Lower leg skin (tissue), 4 donors: Measurements from ENCODE around the gene MACF1. TPM values are rescaled to one million over a fixed set of nuclear protein-coding genes. Genes with fewer than 3 reads are reported as not detected.

ENCODE experiments used
- DNase-seq, 2 donors: peaks; one replicate each; pipeline ENCODE4 v3.0.0-alpha.2; 2019; ENCODE audit warnings: low spot score in 2 of 2
- H3K4me3 ChIP-seq: fragments of 200-600 bp; sonication (generic); 2 replicates; pipeline ENCODE4 v1.5.1; 2017; ENCODE audit warnings: mild to moderate bottlenecking, low read depth; ENCODE audit not compliant: poor library complexity, severe bottlenecking
- POLR2A ChIP-seq, 2 donors: fragments of 450-650 bp; IDR thresholded peaks; one replicate each; pipeline ENCODE4 v1.6.1; 2016 to 2017; ENCODE audit warnings: antibody characterized with exemption in 2 of 2, mild to moderate bottlenecking in 1 of 2, moderate library complexity in 1 of 2
- WGBS, 2 donors: methylation state at CpG; one replicate each; pipeline ENCODE4 v1.1.5; 2018; 5-methylcytosine and 5-hydroxymethylcytosine counted together
- intact Hi-C: fragments of 100-400 bp; cut with DNase I; formaldehyde crosslinking; loops from one replicate; pipeline ENCODE4 v1.15.0; 2023; ENCODE audit warnings: low total_unique reads
- total RNA-seq, 4 donors: library from RNA; depleted of rRNA; stranded (reverse); fragments of >200 nt; gene quantifications; one replicate each; pipeline ENCODE4 v1.1.0, GENCODE V29; 2016
- TF ChIP-seq, protein P1 (sequence below), 3 donors: fragments of 450-650 bp; IDR thresholded peaks; one replicate each; pipeline ENCODE4 v1.5.1; 2016; ENCODE audit warnings: antibody characterized with exemption in 3 of 3, mild to moderate bottlenecking in 3 of 3, moderate library complexity in 2 of 3

Gene MACF1
- total RNA-seq, 4 donors from 2014 or later: 427 to 686 (median 463) TPM

DNA sequence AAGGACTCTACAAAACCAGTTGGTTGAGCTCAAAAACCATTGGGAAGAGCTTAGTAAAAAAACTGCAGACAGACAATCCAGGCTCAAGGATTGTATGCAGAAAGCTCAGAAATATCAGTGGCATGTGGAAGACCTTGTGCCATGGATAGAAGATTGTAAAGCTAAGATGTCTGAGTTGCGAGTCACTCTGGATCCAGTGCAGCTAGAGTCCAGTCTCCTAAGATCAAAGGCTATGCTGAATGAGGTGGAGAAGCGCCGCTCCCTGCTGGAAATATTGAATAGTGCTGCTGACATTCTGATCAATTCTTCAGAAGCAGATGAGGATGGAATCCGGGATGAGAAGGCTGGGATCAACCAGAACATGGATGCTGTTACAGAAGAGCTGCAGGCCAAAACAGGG lies 183.0 kb downstream of the MACF1 start:
- 83 to 85% methylated on average over 4 of the region's 4 CpGs for WGBS, 2 donors
- no peak for DNase-seq
- TF ChIP-seq, protein P1, sequence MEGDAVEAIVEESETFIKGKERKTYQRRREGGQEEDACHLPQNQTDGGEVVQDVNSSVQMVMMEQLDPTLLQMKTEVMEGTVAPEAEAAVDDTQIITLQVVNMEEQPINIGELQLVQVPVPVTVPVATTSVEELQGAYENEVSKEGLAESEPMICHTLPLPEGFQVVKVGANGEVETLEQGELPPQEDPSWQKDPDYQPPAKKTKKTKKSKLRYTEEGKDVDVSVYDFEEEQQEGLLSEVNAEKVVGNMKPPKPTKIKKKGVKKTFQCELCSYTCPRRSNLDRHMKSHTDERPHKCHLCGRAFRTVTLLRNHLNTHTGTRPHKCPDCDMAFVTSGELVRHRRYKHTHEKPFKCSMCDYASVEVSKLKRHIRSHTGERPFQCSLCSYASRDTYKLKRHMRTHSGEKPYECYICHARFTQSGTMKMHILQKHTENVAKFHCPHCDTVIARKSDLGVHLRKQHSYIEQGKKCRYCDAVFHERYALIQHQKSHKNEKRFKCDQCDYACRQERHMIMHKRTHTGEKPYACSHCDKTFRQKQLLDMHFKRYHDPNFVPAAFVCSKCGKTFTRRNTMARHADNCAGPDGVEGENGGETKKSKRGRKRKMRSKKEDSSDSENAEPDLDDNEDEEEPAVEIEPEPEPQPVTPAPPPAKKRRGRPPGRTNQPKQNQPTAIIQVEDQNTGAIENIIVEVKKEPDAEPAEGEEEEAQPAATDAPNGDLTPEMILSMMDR (IDR thresholded peaks at IDR 0.05): no peak
- no peak for TF ChIP-seq POLR2A (IDR thresholded peaks at IDR 0.05)
- intact Hi-C loops: no loop called here
- no peak overlapping the region for H3K4me3 ChIP-seq

DNA sequence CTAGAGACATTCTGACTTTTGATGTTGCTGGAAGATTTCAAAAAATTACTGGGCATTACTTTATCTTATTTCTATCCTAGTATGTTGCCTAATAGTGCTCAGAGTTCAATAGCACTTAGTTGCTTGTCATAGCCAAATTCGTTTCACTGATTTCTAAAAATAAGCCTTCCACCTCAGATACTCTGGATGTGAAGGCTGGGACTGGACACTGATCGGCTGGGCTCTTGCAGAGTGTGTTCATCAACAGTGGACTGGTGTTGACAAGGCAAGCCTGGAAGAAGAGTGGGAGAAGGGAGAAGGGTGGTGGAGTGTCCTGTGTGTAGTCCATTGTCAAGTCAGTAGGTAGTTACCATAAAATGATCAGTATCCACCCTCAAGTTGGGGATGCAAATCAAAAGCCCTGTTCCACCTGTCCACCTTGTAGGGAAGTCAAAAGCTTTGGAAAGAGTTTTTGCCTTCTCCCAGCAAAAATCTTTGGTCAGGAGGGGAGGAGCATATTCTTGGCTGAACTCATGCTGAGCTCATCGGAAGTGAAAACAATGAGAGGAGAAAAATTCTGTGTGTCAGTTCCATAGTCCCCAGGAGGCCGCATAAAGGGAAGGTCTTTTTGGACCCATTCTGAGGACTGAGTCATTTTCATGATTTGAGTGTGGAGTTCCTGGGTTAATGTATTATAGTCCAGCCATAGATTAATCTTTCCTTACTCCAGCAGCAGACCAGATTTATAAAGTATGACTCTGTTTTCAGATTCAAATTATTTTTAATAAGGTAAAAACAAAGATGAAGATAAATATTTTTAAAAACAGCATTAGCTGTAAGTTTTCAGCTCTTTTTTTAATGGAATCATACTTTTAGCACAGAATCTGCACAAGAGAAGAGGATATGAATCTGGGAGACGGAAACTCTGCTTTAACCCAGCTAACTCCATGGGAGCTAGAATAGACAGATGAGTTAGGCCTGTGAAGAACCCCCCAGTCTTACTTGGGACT lies 187.5 kb downstream of the MACF1 start:
- WGBS, 2 donors: 36 to 37% methylated on average over 5 of the region's 5 CpGs
- intact Hi-C loops: no loop called here
- TF ChIP-seq, protein P1 (IDR thresholded peaks at IDR 0.05): no peak
- TF ChIP-seq POLR2A (IDR thresholded peaks at IDR 0.05): no peak
- H3K4me3 ChIP-seq: no peak overlapping the region
- DNase-seq: no peak

DNA sequence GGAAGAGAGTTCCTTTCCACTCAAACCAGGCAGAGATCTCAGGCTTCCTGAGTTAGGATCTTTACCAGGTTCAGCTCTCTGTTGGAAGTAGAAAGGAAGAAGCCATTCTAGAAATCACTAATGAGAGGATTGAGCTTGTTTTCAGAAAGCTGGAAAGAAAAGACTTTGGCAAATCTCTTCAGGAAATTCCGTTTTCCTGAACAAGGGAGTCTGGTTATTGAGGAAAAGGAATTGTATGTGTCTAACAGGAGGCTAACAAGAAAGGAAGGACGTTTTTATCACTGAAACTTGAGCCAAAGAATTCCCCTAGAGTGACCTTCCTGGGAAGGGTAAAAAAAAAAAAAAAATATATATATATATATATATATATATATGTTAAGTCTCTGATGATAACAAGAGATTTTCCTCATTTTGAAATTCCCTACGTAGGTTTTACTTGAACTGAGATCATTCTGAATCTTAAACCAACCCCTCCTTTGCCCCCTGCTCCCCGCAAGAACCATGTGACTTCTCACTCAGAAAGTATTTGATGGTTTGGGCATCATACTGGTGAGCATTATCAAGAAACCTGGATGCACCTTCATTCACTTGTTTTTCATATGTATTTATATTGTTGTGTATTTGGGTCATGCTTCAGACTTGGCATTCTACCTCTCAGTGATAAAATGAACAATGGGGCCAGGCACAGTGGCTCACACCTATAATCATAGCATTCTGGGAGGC lies 188.5 kb downstream of the MACF1 start:
- H3K4me3 ChIP-seq: no peak overlapping the region
- 48 to 64% methylated on average over 4 of the region's 4 CpGs for WGBS, 2 donors
- intact Hi-C loops: no loop called here
- TF ChIP-seq, protein P1 (IDR thresholded peaks at IDR 0.05): no peak
- no peak for DNase-seq

DNA sequence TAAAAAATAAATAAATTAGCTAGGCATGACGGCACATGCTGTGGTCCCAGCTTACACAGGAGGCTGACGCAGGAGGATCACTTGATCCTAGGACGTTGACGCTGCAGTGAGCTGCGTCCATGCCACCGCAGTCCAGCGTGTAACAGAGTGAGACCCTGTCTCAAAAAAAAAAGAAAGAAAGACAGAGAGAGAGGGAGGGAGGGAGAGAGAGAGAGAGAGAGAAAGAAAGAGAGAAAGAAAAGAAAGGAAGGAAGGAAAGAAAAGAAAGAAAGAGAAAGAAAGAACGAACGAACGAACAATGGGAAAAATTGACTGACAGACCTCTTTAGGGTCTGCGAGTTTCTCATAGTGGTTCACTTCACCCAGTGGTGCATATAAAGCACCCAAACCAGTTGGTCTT lies 189.2 kb downstream of the MACF1 start:
- DNase-seq: no peak
- no peak overlapping the region for H3K4me3 ChIP-seq
- WGBS, 2 donors: 90 to 94% methylated on average over 11 of the region's 11 CpGs
- intact Hi-C loops: no loop called here
- TF ChIP-seq POLR2A (IDR thresholded peaks at IDR 0.05): no peak
- TF ChIP-seq, protein P1 (IDR thresholded peaks at IDR 0.05): no peak

DNA sequence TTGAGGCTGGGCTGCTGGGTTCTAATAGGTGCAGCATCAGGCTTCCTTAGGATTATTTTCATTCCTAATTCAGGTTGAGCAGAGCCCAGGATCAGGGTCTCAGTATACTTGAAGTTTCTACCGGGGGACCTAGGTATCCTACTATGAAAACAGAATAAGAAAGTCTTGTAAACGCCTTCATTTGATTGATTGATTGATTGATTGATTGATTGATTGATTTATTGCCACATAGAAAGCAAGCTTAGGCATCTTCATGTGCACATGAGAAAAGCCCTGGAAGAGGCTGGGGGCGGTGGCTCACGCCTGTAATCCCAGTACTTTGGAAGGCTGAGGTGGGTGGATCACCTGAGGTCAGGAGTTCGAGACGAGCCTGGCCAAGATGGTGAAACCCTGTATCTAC lies 189.6 kb downstream of the MACF1 start:
- H3K4me3 ChIP-seq: no peak overlapping the region
- TF ChIP-seq POLR2A (IDR thresholded peaks at IDR 0.05): no peak
- TF ChIP-seq, protein P1 (IDR thresholded peaks at IDR 0.05): no peak
- no peak for DNase-seq
- intact Hi-C loops: no loop called here
- WGBS, 2 donors: 64 to 69% methylated on average over 6 of the region's 6 CpGs
